Measurements from ENCODE around the gene KSR2. TPM values are rescaled to one million over a fixed set of nuclear protein-coding genes. Genes with fewer than 3 reads are reported as not detected.

The KSR2 gene
- total and polyA plus RNA-seq, 4 donors, result 0.09 to 1.8 (median 0.37) TPM

DNA sequence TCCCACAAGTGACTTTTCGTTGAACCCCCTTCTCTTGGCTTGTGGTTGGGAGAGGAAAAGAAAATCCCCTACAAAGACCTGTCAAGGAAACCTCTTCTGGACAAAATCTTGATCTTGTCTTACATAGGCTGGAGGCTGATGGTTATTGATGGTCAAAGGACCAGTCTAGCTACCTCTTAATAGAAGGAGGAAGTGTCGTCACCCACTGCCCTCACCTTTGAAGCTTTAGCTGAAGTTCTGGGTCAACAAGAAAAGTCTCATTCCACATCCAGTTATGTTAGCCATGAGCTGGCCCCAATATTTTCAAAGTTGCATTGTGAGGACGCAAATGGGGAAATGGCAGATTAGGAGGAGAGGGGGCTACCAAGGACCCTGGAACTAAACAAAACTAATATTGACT lies 6.2 kb upstream of the KSR2 start:
- no peak overlapping the region for H3K27ac ChIP-seq (ENCODE audit: low read depth in 1 of 2, low read length in 1 of 2)
- ATAC-seq (ENCODE audit: insufficient read depth, low FRiP score) (no peak), DNase-seq (no peak)
- H3K4me3 ChIP-seq, result no peak overlapping the region
- H3K9me3 ChIP-seq (ENCODE audit: control insufficient read depth in 4 of 4, insufficient read depth in 3 of 4, low read length in 3 of 4), result peaks cover 0 to 8% (median under 1%) of the 10 kb centered on the region in 4 donors
- TF ChIP-seq, protein P1, sequence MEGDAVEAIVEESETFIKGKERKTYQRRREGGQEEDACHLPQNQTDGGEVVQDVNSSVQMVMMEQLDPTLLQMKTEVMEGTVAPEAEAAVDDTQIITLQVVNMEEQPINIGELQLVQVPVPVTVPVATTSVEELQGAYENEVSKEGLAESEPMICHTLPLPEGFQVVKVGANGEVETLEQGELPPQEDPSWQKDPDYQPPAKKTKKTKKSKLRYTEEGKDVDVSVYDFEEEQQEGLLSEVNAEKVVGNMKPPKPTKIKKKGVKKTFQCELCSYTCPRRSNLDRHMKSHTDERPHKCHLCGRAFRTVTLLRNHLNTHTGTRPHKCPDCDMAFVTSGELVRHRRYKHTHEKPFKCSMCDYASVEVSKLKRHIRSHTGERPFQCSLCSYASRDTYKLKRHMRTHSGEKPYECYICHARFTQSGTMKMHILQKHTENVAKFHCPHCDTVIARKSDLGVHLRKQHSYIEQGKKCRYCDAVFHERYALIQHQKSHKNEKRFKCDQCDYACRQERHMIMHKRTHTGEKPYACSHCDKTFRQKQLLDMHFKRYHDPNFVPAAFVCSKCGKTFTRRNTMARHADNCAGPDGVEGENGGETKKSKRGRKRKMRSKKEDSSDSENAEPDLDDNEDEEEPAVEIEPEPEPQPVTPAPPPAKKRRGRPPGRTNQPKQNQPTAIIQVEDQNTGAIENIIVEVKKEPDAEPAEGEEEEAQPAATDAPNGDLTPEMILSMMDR (IDR thresholded peaks at IDR 0.05; ENCODE audit: control extremely low read depth, extremely low read depth), result no peak
- 85 to 91% methylated on average over 3 of the region's 3 CpGs for WGBS, 2 donors
- no peaks in the 10 kb centered on the region for H3K36me3 ChIP-seq (ENCODE audit: control insufficient read depth in 4 of 4, insufficient read depth in 4 of 4, low read length in 4 of 4)
- H3K9ac ChIP-seq (ENCODE audit: insufficient read depth in 1 of 2, low read length in 2 of 2), result no peak overlapping the region
- H3K27me3 ChIP-seq (ENCODE audit: control insufficient read depth in 3 of 3, insufficient read depth in 3 of 3, low read length in 2 of 3), result peaks cover 0 to 5% (median 4%) of the 10 kb centered on the region in 3 donors
- no peaks in the 10 kb centered on the region for H3K4me1 ChIP-seq (ENCODE audit: control insufficient read depth in 5 of 5, insufficient read depth in 5 of 5, low read length in 5 of 5)

DNA sequence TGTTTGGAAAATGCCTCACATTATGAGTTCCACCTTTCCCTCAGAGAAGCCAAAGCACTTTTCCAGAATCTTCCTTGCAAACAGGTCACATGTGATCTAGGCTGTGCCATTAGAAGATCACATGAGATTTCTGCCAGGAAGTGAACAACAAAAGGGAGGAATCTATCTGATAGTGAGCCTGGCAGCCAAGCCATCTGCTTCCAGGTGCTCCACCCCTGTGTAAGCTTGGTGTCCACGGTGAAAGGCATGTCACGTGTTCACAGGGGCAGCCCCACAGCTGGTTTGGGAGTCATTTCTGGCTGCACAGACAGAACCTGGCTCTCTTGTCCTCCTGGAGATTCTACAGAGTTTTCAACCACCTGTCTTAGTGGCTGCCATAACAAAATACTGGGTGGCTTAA lies 3.5 kb upstream of the KSR2 start:
- 74 to 90% methylated on average over 2 of the region's 2 CpGs for WGBS, 2 donors
- H3K9ac ChIP-seq (ENCODE audit: insufficient read depth in 1 of 2, low read length in 2 of 2), result no peak overlapping the region
- H3K27ac ChIP-seq (ENCODE audit: low read depth in 1 of 2, low read length in 1 of 2), result no peak overlapping the region
- H3K4me3 ChIP-seq, result no peak overlapping the region
- DNase-seq (no peak), ATAC-seq (ENCODE audit: insufficient read depth, low FRiP score) (no peak)
- peaks cover 0 to 8% (median under 1%) of the 10 kb centered on the region in 4 donors for H3K9me3 ChIP-seq (ENCODE audit: control insufficient read depth in 4 of 4, insufficient read depth in 3 of 4, low read length in 3 of 4)
- no peaks in the 10 kb centered on the region for H3K36me3 ChIP-seq (ENCODE audit: control insufficient read depth in 4 of 4, insufficient read depth in 4 of 4, low read length in 4 of 4)
- TF ChIP-seq, protein P1 (IDR thresholded peaks at IDR 0.05; ENCODE audit: control extremely low read depth, extremely low read depth), result no peak
- H3K27me3 ChIP-seq (ENCODE audit: control insufficient read depth in 3 of 3, insufficient read depth in 3 of 3, low read length in 2 of 3), result peaks cover 3 to 25% (median 24%) of the 10 kb centered on the region in 3 donors
- H3K4me1 ChIP-seq (ENCODE audit: control insufficient read depth in 5 of 5, insufficient read depth in 5 of 5, low read length in 5 of 5), result peaks cover 0 to 3% (median 0%) of the 10 kb centered on the region in 5 donors

DNA sequence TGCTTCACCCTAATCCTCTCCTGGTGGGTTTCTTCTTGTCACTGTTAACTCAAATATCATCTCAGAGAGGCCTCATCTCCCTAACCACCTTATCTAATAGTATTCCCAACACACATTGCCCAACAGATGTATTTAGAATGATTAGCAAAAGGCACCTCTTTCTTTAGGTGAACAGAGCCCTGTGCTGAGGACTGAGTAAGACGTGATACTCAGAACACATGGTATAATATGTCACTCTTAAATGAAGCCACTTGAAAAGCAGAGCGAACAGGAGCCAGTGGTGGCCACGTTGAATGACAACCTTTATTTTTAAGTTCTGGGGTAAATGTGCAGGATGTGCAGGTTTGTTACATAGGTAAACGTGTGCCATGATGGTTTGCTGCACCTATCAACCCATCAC lies 1.5 kb upstream of the KSR2 start:
- 89 to 92% methylated on average over 4 of the region's 4 CpGs for WGBS, 2 donors
- DNase-seq, result no peak
- TF ChIP-seq, protein P1 (IDR thresholded peaks at IDR 0.05; ENCODE audit: control extremely low read depth, extremely low read depth), result no peak
- H3K9ac ChIP-seq (ENCODE audit: insufficient read depth in 1 of 2, low read length in 2 of 2), result no peak overlapping the region
- no peak overlapping the region for H3K27ac ChIP-seq (ENCODE audit: low read depth in 1 of 2, low read length in 1 of 2)
- no peak overlapping the region for H3K4me3 ChIP-seq
- no peak for ATAC-seq (ENCODE audit: insufficient read depth, low FRiP score)
- H3K4me1 ChIP-seq (ENCODE audit: control insufficient read depth in 5 of 5, insufficient read depth in 5 of 5, low read length in 5 of 5), result peaks cover 0 to 3% (median 0%) of the 10 kb centered on the region in 5 donors
- no peaks in the 10 kb centered on the region for H3K36me3 ChIP-seq (ENCODE audit: control insufficient read depth in 4 of 4, insufficient read depth in 4 of 4, low read length in 4 of 4)
- peaks cover 3 to 38% (median 38%) of the 10 kb centered on the region in 3 donors for H3K27me3 ChIP-seq (ENCODE audit: control insufficient read depth in 3 of 3, insufficient read depth in 3 of 3, low read length in 2 of 3)
- H3K9me3 ChIP-seq (ENCODE audit: control insufficient read depth in 4 of 4, insufficient read depth in 3 of 4, low read length in 3 of 4), result peaks cover 0 to 8% (median under 1%) of the 10 kb centered on the region in 4 donors
